GM12875 (cell line): ENCODE measurements around the gene STK10.
"Not testable (repeated sequence)": the region's sequence is repeated elsewhere in the genome, so short reads cannot be mapped to it uniquely, and the experiment has no call there.

Experiments
- H3K4me3 ChIP-seq: one replicate; pipeline ENCODE4 v1.5.1; 2011; ENCODE audit warnings: low read depth, low read length, control low read depth
- CTCF ChIP-seq: IDR thresholded peaks from 2 replicates; pipeline ENCODE4 v1.5.1; 2011; ENCODE audit warnings: low read depth, mild to moderate bottlenecking, control low read depth, inconsistent platforms, low read length, moderate library complexity, borderline replicate concordance; ENCODE audit not compliant: insufficient read depth

STK10 gene

GRCh38 chr5:172035049-172035448, 153.0 kb downstream of the STK10 start:
- no peak for TF ChIP-seq CTCF
- no peak overlapping the region for H3K4me3 ChIP-seq

GRCh38 chr5:172031894-172032461, 156.0 kb downstream of the STK10 start:
- no peak overlapping the region for H3K4me3 ChIP-seq
- no peak for TF ChIP-seq CTCF

GRCh38 chr5:172029876-172030275, 158.1 kb downstream of the STK10 start:
- no peak overlapping the region for H3K4me3 ChIP-seq
- TF ChIP-seq CTCF = no peak

- no peak for TF ChIP-seq CTCF
- no peak overlapping the region for H3K4me3 ChIP-seq
Observed at GRCh38 chr5:172028167-172028566, 159.9 kb downstream of the STK10 start.

- H3K4me3 ChIP-seq = not testable (repeated sequence)
Observed at GRCh38 chr5:172020110-172020786, 167.8 kb downstream of the STK10 start.

- TF ChIP-seq CTCF = no peak
- H3K4me3 ChIP-seq = no peak overlapping the region
Observed at GRCh38 chr5:172015346-172015745, 172.7 kb downstream of the STK10 start.

- TF ChIP-seq CTCF = no peak
- no peak overlapping the region for H3K4me3 ChIP-seq
Observed at GRCh38 chr5:172010278-172010677, 177.7 kb downstream of the STK10 start.
